HL-60/S4 treated with phorbol 12-myristate 13-acetate at 8.2 ng/mL for 4 days and 3 days (cell line): ENCODE data around the gene CLDN11.

Experiments
- in situ Hi-C: fragments of 300-500 bp; cut with MboI; formaldehyde crosslinking; loops from 2 replicates; pipeline ENCODE4 v1.15.0; 2022; ENCODE audit warnings: low sequenced_read_pairs

Gene CLDN11

GRCh38 chr3:170418422-170419398, at the start of gene CLDN11:
CLDN11 (plus strand) TSS chr3:170418868; CDS start chr3:170419067, 199 bp downstream.
- in situ Hi-C loops, result no loop called here

GRCh38 chr3:170368921-170369320, 49.7 kb upstream of the CLDN11 start:
- in situ Hi-C loops, result no loop called here

- in situ Hi-C loops, result no loop called here
Observed at GRCh38 chr3:170372190-170372879, 46.3 kb upstream of the CLDN11 start.

DNA sequence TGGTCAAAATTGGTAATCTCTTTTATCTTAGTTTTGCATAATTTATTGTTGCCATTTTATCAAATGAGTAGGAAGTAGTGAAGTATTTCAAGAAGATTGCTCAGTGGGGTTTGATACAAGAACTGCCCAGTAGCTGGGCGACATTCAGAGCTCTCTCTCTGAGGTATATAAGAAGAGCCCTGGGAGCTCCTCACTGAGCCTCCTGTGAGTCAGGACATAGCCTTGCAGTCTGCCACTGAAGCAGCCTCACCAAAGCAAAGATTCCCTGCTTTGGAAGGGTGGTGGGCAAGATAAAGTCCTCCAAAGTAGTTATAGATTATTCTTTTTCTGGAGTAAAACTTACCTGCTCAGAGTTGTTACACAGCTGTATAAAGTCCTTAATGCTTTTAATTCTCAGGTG, 35.1 kb upstream of the CLDN11 start:
- in situ Hi-C loops, result no loop called here

GRCh38 chr3:170386468-170386867, 32.2 kb upstream of the CLDN11 start:
- in situ Hi-C loops, result no loop called here

DNA sequence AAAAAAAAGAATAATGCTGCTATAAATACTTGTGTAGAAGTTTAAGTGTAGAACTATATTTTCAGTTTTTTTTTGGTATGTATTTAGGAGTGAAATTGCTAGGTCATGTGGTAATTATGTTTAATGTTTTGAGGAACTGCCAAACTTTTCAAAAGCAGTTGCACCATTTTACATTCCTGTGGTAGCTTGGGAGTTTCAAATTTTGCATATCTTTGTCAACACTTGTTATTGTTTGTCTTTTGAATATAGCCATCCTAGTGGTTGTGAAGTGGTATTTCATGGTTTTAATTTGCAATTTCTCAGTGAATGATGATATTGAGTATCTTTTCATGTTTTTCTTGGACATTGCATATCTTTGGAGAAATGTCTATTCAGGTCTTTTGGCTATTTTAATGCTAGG, 30.7 kb upstream of the CLDN11 start:
- in situ Hi-C loops, result no loop called here

DNA sequence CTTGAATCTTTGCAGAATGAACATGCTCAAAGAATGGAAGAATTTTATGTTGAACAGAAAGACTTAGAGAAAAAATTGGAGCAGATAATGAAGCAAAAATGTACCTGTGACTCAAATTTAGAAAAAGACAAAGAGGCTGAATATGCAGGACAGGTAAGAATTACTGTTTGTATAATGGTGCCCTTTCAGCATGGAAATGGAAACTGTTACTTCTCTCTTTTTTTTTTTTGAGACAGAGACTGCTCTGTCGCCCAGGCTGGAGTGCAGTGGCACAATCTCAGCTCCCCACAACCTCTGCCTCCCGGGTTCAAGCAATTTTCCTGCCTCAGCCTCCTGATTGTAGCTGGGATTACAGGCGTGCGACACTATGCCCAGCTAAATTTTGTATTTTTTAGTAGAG, 27.6 kb upstream of the CLDN11 start:
- in situ Hi-C loops, result no loop called here

GRCh38 chr3:170397685-170398084, 21.0 kb upstream of the CLDN11 start:
- in situ Hi-C loops, result no loop called here

- in situ Hi-C loops, result no loop called here
Observed at GRCh38 chr3:170405101-170405500, 13.6 kb upstream of the CLDN11 start.

DNA sequence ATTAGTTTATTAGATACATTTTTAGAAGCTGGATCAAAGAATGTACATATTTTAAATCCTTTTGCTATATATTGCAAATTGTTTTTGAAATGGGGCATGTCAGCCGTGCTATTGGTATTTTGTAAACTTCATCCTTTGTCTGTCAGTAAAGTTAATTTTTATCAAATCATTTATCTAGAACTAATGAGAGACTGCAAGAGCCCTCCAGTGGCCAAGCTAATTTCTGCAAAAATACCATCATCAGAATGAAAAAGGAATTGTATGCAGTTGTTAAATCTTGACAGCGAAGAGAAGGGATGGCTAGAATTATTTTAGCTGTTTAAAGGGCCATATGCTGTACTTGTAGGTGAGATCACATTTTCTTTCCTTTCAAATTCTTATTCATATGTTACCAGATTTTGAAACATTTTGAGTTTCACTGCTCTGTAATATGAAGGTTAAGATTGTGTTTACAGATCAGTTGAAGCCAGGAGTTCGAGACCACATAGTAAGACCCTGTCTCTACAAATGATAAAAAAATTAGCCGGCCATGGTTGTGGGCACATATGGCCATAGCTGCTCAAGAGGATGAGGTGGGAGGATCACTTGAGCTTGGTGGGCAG, 8.1 kb upstream of the CLDN11 start:
- in situ Hi-C loops, result no loop called here

DNA sequence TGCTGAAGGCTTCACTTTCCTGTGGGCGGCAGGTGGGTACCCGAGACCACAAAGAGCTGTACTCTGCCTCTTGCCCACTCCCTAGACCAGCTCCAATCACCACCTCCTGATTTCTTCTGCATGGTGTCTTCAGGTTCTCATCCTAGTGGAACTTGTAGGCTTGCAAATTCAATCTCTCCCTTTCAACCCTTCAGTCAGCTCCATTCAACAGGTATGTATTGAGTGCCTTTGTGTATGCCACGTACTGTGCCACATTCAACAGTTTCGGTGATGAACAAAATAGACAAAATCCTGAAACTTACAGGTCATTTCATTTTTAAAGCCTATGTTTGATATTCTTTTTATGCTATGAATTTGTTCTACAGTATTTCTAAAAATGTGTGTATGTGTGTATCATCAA, 5.4 kb upstream of the CLDN11 start:
- in situ Hi-C loops, result no loop called here

DNA sequence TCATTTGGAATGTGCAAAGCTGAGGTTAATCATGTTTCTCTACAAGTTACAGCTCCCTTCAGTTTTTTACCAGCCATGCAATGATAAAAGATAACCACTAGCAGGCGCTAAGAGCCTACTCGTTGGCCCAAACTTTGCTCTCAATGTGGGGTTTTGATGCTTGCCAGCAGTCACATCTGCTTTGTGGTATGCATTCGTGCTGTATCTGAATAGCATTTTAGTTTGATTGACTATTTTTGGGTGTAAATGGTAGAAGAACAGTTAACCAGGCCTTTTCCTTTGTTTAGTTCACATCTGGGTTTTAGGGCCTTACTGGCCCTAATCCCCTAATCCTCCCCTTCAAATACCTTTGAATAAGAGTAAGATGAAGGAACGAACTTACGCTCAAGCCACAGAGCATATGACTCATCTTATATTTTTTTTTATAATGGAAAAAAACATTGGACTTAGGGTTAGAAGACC, 4.4 kb upstream of the CLDN11 start:
- in situ Hi-C loops, result no loop called here

DNA sequence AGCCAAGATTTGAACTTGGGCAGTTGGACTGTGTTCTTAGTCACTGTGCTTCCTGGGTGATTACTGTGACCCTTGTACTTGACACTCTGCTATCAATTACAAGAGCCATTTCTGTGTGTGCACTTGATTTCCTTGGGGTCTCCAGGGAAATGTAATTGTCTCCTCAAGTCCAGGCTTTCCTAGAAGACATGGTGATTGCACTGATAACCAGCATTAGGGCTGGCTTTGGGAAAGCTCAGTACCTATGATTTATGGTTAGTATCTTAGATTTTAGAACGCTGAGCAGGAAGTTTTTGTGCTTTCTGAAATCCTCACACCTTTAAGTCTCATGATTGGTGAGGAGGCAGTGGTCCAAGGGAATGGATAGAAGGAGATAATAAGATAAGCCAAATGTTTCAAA, 1.6 kb upstream of the CLDN11 start:
- in situ Hi-C loops, result no loop called here

- in situ Hi-C loops, result no loop called here
Observed at GRCh38 chr3:170419557-170420087, 954 bp downstream of the CLDN11 start.

DNA sequence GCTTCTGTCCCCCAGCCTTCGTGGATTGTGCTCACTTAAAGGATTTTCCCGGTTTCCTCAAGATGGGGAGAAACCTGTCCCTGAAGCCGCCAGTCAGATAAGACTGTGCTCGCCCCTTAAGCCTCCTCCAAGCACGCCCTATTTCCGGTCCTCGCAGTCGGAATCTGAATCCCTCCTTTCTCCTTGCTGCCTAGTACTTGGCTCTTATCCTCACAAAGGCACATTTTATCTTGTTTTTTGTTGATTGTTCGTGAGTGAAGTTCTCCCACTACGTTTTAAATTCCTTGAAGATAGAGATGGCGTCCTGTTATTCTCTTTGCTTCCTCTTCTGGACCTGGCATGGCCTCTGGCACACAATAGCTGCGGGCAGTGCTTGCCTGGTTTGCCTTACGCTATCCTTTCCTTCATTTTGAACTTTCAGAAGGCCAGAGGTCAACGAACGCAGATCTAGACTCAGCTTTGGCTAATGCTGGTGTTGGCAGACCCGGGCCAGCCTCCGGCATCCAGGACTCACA, 1.7 kb downstream of the CLDN11 start:
- in situ Hi-C loops, result no loop called here

GRCh38 chr3:170421111-170421641, 2.5 kb downstream of the CLDN11 start:
- in situ Hi-C loops, result no loop called here

DNA sequence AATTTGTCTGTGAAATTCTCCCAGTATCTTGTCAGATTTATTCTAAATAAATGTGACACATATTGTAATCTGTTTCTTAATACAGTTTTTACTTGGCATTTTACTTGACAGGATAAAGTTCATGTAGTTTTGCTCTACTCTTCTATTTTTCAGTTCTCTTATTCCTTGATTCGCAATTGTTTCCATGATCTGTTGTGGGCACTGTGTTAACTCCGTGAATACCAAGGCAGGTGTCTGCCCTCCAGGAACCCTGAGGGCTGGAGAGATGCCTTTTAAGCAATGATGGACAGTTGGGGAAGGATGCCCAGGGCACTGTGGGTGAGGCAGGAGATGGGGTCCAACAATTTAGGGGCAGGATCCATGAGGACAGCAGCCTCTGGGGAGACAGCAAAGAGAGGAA, 3.1 kb downstream of the CLDN11 start:
- in situ Hi-C loops, result no loop called here

- in situ Hi-C loops, result no loop called here
Observed at GRCh38 chr3:170423001-170423615, 4.4 kb downstream of the CLDN11 start.

DNA sequence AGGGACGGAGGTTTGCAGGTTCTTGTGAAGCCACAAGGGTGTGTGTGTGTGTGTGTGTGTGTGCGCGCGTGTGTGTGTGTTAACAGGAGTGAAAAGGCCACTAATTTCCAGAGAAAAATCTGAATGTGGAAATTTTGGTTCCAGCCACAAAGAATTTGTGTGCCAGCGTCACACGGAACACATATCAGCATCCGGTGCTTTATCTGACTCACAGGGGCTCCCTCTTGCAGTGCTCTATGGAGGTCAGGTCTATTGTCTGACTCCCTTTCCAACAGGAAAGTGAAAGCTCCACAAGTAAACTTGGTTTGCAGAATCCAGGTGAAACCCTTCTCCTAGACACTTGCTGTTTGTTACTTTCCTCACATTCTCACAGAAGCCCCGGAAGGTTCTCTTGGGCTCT, 6.2 kb downstream of the CLDN11 start:
- in situ Hi-C loops, result no loop called here

GRCh38 chr3:170425491-170426239, 7.0 kb downstream of the CLDN11 start:
- in situ Hi-C loops, result no loop called here
